ENCODE results near the gene GPAM.
"Not testable (repeated sequence)": the region's sequence is repeated elsewhere in the genome, so short reads cannot be mapped to it uniquely, and the experiment has no call there.

GPAM gene

GRCh38 chr10:112135604-112136003, 48.0 kb downstream of the GPAM start:
- DNase-seq (ENCODE audit: low read depth), result no peak

GRCh38 chr10:112132435-112132834, 51.1 kb downstream of the GPAM start:
- no peak for DNase-seq (ENCODE audit: low read depth)

DNA sequence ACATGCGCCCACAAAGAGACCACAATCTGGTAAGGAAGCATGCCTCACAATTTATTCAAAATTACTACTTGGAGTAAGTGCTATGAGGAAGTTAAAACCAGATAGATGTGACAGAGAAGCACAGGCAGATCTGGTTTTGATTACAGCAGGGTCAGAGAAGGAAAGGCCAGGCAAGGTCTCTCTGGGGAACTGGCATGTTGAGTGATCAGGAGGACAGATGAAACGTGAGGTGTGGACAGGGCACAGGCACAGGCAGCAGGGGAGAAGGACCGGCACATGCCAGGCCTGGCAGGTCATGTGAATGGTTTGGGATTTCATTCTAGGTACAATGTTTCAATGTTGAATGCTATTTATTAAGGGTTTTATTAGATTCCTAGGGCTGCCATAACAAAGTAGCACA, 51.6 kb downstream of the GPAM start:
- DNase-seq (ENCODE audit: low read depth), result no peak

DNA sequence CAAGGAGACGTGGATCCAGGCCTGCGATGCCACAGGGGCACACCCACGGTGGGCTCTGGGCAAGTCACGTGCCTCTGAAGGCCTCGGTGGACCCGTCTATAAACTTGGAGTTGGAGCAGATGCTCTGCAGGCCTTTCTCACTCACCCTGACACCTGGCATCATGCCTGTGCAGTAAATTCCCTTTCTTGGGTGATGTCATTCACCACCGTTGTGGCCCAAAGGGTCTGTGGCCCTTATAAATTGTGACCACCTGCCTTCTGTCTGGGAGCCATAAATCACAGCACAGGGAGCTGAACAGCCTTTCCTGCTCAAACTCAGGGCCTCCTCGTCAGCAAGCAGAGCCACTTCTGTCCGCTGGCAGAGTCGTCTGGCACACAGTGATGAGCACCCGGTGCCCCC, 52.2 kb downstream of the GPAM start:
- no peak for DNase-seq (ENCODE audit: low read depth)

DNA sequence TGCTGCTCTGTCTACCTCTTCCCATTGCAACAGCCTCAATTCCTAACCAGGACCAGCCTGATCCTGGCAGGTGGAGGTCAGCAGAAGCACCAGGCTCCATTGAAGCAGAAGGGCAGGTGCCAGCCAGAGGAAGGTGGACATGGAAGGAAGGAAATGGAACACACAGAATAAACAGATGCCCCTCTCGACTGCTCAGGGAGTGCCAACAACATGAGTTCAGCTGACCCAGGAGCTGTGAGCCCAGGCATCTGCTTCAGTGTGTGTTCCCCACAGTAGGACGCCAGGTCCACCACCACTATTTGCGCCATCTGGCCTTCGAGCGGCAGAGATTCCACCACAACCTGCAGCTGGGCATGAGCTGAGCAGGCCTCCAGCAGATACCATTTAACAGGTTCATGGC, 56.7 kb downstream of the GPAM start:
- no peak for DNase-seq (ENCODE audit: low read depth)

- no peak for DNase-seq (ENCODE audit: low read depth)
These were observed 57.4 kb downstream of the GPAM start for GRCh38 chr10:112126172-112126571.

GRCh38 chr10:112124866-112125265, 58.7 kb downstream of the GPAM start:
- DNase-seq (ENCODE audit: low read depth), result no peak

GRCh38 chr10:112122827-112123226, 60.7 kb downstream of the GPAM start:
- DNase-seq (ENCODE audit: low read depth), result no peak

DNA sequence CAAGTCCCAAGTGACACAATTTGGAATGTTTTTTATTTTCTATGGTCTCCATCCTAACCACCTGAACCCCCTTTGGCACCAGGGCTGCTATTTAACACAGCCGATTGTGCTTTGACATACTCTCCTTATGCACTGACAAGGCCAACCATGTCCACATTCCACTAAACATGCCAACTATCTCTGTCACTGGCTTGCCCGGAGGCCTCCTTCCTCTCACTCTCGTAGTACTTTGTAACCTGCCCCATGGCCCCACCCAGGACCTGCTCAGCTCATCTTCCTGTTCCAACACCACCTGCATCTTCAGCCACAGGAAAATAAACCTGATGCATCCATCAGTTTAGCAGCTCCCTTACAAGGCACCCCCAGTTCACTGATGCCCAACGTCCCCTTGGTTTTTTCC, 63.1 kb downstream of the GPAM start:
- DNase-seq (ENCODE audit: low read depth), result no peak

DNA sequence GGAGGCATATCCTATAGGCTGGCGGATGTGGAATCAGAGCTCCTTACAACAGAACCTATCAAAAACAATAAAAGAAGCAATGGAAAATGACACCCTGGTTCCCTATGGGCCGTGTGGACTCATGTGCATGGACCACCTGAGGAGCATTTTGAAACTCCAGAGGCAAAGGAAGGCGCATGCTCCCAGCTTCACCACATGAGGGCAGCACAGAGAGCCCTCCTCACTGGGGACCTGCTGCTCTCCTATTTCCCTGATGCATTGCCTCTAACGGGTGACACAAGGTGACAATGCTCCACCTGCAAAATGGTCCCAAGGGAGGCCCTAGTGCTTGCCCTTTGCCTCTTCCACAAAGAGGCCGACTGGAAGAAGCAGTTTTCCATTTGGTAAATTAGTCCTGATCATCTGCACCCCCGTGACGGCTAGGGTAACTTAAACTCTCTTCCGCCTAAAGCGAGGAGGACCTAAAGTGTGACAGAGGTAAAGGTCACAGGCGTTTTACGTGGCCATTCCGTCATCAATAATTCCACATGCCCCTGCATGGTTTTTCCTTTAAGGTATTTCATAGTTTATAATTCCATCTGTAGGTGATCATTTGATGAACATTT, 67.7 kb downstream of the GPAM start:
- peak; percentile 7 for DNase-seq (ENCODE audit: low read depth)

- not testable (repeated sequence) for DNase-seq (ENCODE audit: low read depth)
These were observed 73.8 kb downstream of the GPAM start for GRCh38 chr10:112109779-112110178.

Data from amniotic epithelial cell (primary cell).